22Rv1 (cell line): ENCODE results near the gene RIOK3.

Experiments used
- H3K27ac ChIP-seq: fragments of 450-650 bp; 2 replicates; pipeline ENCODE4 v1.5.1; 2017
- ZFX ChIP-seq: fragments of 450-650 bp; IDR thresholded peaks from 2 replicates; pipeline ENCODE4 v1.6.1; 2017; ENCODE audit warnings: antibody characterized with exemption, borderline replicate concordance
- TF ChIP-seq, protein P1 (sequence below): fragments of 450-650 bp; IDR thresholded peaks from 2 replicates; pipeline ENCODE4 v1.5.1; 2017; ENCODE audit warnings: mild to moderate bottlenecking

Gene RIOK3

DNA sequence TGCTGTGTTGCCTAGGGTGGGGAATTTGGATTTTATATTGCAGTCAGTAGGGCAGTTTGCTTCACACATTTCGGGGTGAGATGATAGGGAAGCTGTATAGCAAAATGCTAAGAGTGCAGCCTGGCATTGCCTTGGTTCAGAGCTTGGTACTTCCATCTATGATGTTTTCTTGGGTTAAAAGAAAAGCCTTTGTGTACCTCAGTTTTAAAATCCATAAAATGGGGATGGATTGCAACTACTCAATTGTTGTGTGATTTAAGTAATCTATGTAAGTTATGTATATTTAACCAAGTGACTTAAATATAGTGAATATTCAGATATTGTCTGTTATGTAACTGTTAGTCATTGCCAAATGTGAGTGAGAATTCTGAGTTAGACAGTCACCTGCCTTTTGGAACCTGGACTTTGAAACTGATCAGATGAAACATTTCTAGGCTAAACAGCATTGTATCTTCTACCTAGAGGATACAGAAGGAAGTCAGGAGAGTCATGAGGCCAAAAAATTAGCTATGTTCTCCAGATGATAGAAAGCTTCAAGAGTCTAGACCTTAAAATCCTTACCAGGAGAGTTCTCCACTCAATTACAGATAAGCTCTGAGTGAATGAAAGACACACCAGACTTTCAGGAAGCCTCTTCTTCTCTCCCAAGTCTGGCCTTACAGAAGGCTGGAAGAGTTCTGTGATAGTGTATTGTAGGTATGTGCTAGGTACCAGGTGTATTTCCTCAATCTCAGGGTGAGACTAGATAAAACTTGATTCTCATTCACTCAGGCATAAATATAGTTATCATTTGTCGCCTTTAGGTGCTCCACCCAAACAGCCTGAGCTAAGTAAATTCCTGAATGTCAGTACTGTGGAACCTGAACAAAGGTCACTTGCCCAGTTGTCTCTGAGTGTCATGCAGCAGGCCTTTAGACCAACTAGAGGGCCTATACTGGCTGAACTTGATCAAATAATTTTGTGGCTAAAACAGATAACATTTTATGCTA, 7.5 kb downstream of the RIOK3 start:
- TF ChIP-seq, protein P1, sequence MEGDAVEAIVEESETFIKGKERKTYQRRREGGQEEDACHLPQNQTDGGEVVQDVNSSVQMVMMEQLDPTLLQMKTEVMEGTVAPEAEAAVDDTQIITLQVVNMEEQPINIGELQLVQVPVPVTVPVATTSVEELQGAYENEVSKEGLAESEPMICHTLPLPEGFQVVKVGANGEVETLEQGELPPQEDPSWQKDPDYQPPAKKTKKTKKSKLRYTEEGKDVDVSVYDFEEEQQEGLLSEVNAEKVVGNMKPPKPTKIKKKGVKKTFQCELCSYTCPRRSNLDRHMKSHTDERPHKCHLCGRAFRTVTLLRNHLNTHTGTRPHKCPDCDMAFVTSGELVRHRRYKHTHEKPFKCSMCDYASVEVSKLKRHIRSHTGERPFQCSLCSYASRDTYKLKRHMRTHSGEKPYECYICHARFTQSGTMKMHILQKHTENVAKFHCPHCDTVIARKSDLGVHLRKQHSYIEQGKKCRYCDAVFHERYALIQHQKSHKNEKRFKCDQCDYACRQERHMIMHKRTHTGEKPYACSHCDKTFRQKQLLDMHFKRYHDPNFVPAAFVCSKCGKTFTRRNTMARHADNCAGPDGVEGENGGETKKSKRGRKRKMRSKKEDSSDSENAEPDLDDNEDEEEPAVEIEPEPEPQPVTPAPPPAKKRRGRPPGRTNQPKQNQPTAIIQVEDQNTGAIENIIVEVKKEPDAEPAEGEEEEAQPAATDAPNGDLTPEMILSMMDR: no peak
- TF ChIP-seq ZFX: no peak
- H3K27ac ChIP-seq: peak overlapping the region; percentile 41

DNA sequence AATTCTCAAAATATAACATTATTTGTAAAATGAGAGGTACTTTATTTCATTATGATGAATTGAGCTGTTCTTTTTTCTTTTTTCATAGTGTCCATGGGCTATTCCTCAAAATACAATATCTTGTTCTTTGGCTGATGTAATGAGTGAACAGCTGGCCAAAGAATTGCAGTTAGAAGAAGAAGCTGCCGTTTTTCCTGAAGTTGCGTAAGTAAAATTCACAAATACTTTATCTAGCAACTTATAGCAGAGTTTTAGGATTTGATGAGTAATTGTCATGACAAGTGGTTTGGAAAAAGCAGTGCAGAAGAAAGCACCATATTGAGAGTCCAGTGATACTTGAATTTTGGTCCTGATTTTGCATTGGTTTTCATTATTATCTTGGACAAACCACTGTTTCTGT, 9.8 kb downstream of the RIOK3 start:
- H3K27ac ChIP-seq: no peak overlapping the region
- no peak for TF ChIP-seq ZFX

DNA sequence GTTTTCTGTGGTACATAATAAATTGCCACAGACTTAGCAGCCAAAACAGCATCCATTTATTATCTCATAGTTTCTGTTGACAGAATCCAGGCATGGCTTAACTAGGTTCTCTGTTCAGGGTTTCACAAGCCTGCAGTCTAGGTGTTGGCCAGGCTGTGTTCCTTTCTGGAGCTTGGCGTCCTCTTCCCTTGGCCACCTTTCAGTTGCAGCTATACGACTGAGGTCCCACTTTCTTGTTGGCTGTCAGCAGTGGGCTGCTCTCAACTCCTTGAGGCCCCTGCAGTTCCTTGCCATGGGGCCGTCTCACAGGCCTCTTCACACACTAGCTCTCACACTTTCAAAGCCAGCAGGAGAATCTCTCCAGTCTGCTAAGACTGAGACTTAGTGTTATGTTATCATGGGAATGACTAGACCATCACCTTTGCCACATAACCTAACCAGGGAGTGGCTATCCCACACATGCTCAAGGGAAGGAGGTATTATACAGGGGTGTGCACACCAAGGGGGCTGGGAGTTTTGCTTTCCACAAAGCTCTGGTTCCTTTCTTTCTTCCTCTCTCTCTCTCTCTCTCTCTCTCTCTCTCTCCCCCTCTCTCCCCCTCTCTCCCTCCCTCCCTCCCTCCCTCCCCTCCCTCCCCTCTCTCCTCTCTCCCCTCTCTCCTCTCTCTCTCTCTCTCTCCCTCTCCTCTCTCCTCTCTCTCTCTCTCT, 15.8 kb downstream of the RIOK3 start:
- TF ChIP-seq, protein P1: no peak
- no peak for TF ChIP-seq ZFX
- H3K27ac ChIP-seq: no peak overlapping the region

DNA sequence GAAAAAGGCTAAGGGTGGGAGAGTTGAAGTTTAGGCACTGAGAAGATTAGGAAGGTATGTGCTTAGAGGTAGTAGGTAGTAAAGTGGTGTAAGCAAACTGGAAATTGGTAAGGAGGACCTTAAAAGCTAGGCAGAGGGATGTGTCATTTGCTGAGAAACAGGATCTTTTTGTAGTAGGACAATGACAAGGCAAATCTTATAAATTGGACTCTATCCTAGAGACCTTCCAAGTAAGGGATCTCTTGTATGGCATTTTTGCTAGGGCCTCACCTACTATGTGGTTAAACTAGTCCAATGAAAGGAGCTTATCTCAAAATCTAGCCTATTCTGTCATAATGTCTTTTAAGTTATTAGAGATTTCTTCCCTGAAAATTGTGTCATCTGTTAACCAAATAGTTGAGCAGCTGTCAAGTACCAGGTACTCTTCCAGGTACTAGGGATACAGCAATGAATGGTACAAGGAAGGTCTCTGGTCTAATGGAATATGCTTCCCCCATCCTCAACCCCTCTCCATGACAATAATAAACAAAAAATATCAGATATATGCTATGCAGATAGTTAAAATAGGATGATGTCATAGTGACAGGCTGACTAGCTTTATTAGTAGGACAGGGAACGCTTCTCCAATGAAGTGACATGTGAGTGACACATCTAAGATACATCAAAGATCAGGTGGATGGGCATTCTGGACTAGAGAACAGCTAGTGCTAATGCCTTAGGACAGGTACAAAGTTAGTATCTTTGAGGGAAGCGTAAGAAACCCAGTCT, 17.7 kb downstream of the RIOK3 start:
- TF ChIP-seq ZFX: no peak
- TF ChIP-seq, protein P1: no peak
- no peak overlapping the region for H3K27ac ChIP-seq

DNA sequence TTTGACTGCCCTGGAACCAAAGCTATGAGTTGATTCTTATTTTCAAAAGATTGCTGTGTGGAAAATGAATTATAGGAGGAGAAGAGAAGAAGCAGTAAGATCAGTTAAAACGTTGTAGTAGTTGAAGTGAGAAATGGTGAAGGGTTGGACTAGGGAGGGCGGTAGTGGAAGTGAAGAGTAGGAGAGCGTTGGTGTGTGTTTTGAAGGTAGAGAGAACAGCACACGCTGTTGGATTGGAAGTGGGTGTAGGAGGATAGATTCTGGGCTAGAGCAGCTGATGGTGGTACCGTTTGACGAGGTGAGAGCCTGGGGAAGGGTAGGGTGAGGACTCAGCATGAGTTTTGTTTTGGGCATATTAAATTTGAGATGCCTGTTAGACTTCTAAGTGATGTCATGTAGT, 18.4 kb downstream of the RIOK3 start:
- TF ChIP-seq, protein P1: no peak
- TF ChIP-seq ZFX: no peak
- H3K27ac ChIP-seq: no peak overlapping the region

DNA sequence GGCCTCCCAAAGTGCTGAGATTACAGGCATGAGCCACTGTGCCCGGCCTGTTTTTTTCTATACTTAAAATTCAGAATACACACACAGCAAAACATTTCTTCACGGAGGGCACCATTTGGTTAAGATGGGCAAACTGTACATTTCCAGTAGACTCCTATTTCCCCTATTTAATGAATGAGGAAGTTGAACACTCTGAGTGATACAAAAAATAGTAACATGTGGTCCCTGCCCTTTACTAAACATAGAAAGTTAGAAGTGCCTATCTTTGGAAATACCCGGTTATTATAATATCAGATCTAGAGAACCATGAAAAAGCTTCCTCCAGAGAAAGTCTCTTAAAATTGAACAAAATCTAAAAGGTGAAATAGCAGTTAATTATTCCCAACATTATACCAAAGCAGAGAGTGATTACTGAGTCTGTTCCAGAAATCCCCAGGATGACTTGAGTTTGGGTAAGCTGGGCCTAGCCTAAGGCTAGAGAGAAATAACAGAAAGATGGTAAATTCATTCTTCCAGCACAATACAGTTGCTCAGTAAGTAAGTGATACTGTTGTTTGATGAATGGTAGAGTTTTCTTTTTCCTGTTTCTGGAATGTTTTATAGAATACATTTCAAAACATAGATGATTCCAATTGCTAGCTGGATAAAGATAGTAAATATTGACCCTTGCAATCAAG, 26.9 kb downstream of the RIOK3 start:
- no peak for TF ChIP-seq ZFX
- TF ChIP-seq, protein P1: no peak
- H3K27ac ChIP-seq: no peak overlapping the region
